ENCODE data around the gene SEMA4B.

DNA sequence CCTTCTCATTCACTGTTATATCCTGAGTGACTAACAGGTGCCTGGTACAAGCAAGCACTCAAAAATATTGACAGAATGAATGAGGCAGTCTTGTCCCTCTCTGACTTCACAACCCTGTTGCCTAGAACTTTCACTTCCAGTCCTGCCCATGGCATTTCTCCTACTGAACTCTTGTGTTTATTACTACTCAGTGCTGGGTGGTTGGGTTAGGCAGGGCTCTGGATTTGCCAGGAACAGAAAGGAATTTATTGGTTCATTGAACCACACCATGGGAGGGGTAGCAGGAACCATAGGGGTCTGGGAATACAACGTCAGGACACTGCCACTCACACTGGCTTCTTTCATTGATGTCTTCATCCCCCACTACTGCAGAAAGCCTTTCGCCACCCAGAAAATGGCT is 41.9 kb upstream of the SEMA4B start:
- TF ChIP-seq CTCF (IDR thresholded peaks at IDR 0.05) (no peak), POLR2A (IDR thresholded peaks at IDR 0.05) (no peak), EP300 (IDR thresholded peaks at IDR 0.05) (no peak)
